B cell (primary cell): ENCODE data around the gene GFPT2. TPM values are rescaled to one million over a fixed set of nuclear protein-coding genes. Genes with fewer than 3 reads are reported as not detected.

ENCODE experiments used
- ATAC-seq: fragments of 200-7000 bp; cut with Tn5 transposase; one replicate; pipeline ENCODE4 v1.10.0; 2021; ENCODE audit warnings: low read depth, mild to moderate bottlenecking, moderate number of reproducible peaks, moderate library complexity
- CTCF ChIA-PET: fragments of 350-600 bp; sonication (Branson Sonifier 250); formaldehyde crosslinking; loops from one replicate; lab custom pipeline; 2021; ENCODE audit warnings: antibody characterized with exemption, inconsistent platforms; lab: Charles Lee
- POLR2A ChIA-PET: fragments of 350-600 bp; sonication (Branson Sonifier 250); formaldehyde crosslinking; loops from one replicate; lab custom pipeline; 2021; ENCODE audit warnings: antibody characterized with exemption; lab: Charles Lee
- DNase-seq: peaks from one replicate; pipeline ENCODE4 v3.0.0; 2013
- H2AFZ ChIP-seq: 2 replicates; pipeline ENCODE4 v1.6.1; 2012; ENCODE audit warnings: mild to moderate bottlenecking, low read depth, low read length; ENCODE audit not compliant: insufficient read depth, poor library complexity, severe bottlenecking
- H3K27ac ChIP-seq, 2 donors: 1 replicate in 1 of 2; 2 replicates in 1 of 2; pipeline ENCODE4 v1.5.1; 2012 to 2013; ENCODE audit warnings: low read length in 2 of 2, mild to moderate bottlenecking in 2 of 2, moderate library complexity in 1 of 2
- H3K27me3 ChIP-seq, 4 experiments: fragments of 200-600 bp in 1 of 4; sonication (generic) in 1 of 4; replicated peaks in 1 of 4; 1 replicate in 2 of 4; 2 replicates in 2 of 4; pipeline versions ENCODE4 v1.6.1 to v1.7.0; 2013 to 2016; ENCODE audit warnings: low read length in 3 of 4, mild to moderate bottlenecking in 2 of 4, mixed read lengths in 1 of 4, moderate library complexity in 1 of 4; ENCODE audit not compliant: insufficient read depth in 4 of 4, control insufficient read depth in 3 of 4; ENCODE audit errors: control extremely low read depth in 1 of 4
- H3K36me3 ChIP-seq, 2 experiments: replicated peaks in 1 of 2; 1 replicate in 1 of 2; 2 replicates in 1 of 2; pipeline versions ENCODE4 v1.6.1 to v1.7.1; 2013; ENCODE audit warnings: low read length in 1 of 2; ENCODE audit not compliant: insufficient read depth in 2 of 2, control insufficient read depth in 1 of 2; ENCODE audit errors: control extremely low read depth in 1 of 2, extremely low read depth in 1 of 2
- H3K4me1 ChIP-seq, 2 donors: fragments of 200-600 bp in 1 of 2; sonication (generic) in 1 of 2; 1 replicate in 1 of 2; 2 replicates in 1 of 2; pipeline versions ENCODE4 v1.5.1 to v1.6.1; 2013 to 2017; ENCODE audit warnings: low read length in 2 of 2; ENCODE audit not compliant: control insufficient read depth in 2 of 2, insufficient read depth in 2 of 2
- H3K4me2 ChIP-seq: replicated peaks from 2 replicates; pipeline ENCODE3; 2012; ENCODE audit warnings: mild to moderate bottlenecking, low read depth, low read length; ENCODE audit not compliant: poor library complexity, severe bottlenecking
- H3K4me3 ChIP-seq, 5 experiments: fragments of 200-600 bp in 1 of 5; sonication (generic) in 1 of 5; 1 replicate in 3 of 5; 2 replicates in 2 of 5; pipeline versions ENCODE4 v1.5.1 to v1.7.0; 2011 to 2016; ENCODE audit warnings: low read length in 4 of 5, mild to moderate bottlenecking in 4 of 5, low read depth in 2 of 5, control low read depth in 1 of 5, moderate library complexity in 1 of 5; ENCODE audit not compliant: insufficient read depth in 1 of 5; ENCODE audit errors: control extremely low read depth in 1 of 5, extremely low read depth in 1 of 5
- H3K79me2 ChIP-seq: fragments of 200-600 bp; sonication (generic); one replicate; pipeline ENCODE4 v1.6.0; 2016; ENCODE audit warnings: low read length; ENCODE audit not compliant: control insufficient read depth, insufficient read depth
- H3K9ac ChIP-seq: fragments of 200-600 bp; sonication (generic); 2 replicates; pipeline ENCODE4 v1.6.1; 2017; ENCODE audit warnings: mild to moderate bottlenecking, low read length, moderate library complexity
- H3K9me3 ChIP-seq, 3 donors: one replicate each; pipeline versions ENCODE4 v1.6.1 to v1.7.1; 2013; ENCODE audit warnings: low read length in 2 of 3; ENCODE audit not compliant: control insufficient read depth in 2 of 3, insufficient read depth in 1 of 3; ENCODE audit errors: control extremely low read depth in 1 of 3
- H4K20me1 ChIP-seq: 2 replicates; pipeline ENCODE4 v1.6.0; 2012; ENCODE audit warnings: mild to moderate bottlenecking, low read length; ENCODE audit not compliant: insufficient read depth, control insufficient read depth, poor library complexity, severe bottlenecking
- H3K27ac Mint-ChIP-seq: one replicate; pipeline ENCODE4 v1.8.0; 2021; ENCODE audit warnings: mixed read lengths
- H3K27me3 Mint-ChIP-seq: one replicate; pipeline ENCODE4 v1.8.0; 2021; ENCODE audit warnings: mixed read lengths
- H3K4me1 Mint-ChIP-seq: one replicate; pipeline ENCODE4 v1.8.0; 2021; ENCODE audit warnings: mixed read lengths
- H3K4me3 Mint-ChIP-seq: one replicate; pipeline ENCODE4 v1.8.0; 2021; ENCODE audit warnings: mixed read lengths
- H3K9me3 Mint-ChIP-seq: one replicate; pipeline ENCODE4 v1.8.0; 2022; ENCODE audit warnings: mixed read lengths; ENCODE audit not compliant: insufficient read depth
- EZH2 ChIP-seq: IDR thresholded peaks from 2 replicates; pipeline ENCODE4 v1.6.1; 2012; ENCODE audit warnings: borderline replicate concordance, low read depth, mild to moderate bottlenecking, moderate library complexity, low read length; ENCODE audit not compliant: insufficient read depth, poor library complexity, severe bottlenecking
- WGBS: methylation state at CpG from one replicate; pipeline ENCODE4 v1.1.5; 2013; ENCODE audit warnings: missing lambda C conversion rate; ENCODE audit not compliant: insufficient coverage; 5-methylcytosine and 5-hydroxymethylcytosine counted together
- intact Hi-C: fragments of 100-400 bp; cut with micrococcal nuclease; formaldehyde crosslinking; loops from one replicate; pipeline ENCODE4 v1.10.0; 2022
- polyA plus RNA-seq: library from polyadenylated mRNA; depleted of rRNA; stranded (reverse); fragments of >200 nt; gene quantifications from 2 replicates; pipeline ENCODE4 v1.2.3, GENCODE V29; 2012
- total RNA-seq, 2 donors: library from RNA; stranded (reverse); fragments of 120-200 nt in 1 of 2; gene quantifications; 1 replicate in 1 of 2; 2 replicates in 1 of 2; pipeline versions ENCODE4 v1.2.3 to v1.2.4, GENCODE V29; 2013 to 2022
- TF ChIP-seq, protein P1 (sequence below): fragments of 200-600 bp; IDR thresholded peaks from one replicate; pipeline ENCODE4 v1.8.0; 2022; ENCODE audit warnings: antibody characterized with exemption, mild to moderate bottlenecking

Gene GFPT2
- total and polyA plus RNA-seq, 2 donors (not counting 1 experiment from before 2014, with no cell fraction given) = 0.03 to 2.8 TPM

DNA sequence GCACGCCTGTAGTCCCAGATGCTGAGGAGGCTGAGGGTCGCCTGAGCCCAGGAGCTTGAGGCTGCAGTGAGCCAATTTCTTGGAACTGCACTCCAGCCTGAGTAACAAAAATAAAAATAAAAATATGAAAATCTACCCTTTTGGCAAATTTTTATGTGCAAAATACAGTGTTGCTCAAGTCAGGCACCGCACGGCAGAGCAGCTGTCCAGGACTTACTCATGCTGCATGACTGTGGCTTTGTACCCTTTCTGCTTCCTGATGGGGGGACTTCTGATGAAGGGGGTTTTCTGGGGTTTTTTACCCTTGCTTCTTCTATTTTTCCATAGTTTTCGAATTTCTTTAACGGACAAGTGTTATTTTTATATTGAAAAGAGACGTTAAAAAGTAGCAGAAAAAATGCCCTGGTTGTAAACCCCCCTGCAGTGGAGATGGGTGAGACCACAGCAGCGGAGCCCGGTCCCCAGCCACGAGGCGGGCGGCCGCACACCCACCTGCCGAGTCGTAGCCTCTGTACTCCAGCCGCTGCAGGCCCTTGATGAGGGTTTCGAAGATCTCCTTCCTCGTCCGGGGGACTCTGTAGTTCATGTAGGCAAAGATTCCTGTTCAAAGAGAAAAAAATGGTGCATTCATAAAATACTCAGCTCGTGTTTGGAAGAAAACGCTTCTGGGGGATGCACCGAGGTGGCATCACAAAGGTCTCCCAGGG lies 15.0 kb downstream of the GFPT2 start:
- Histone ChIP-seq H3K9me3 (no peaks in the 10 kb centered on the region), H3K27me3 (peaks cover 0 to 5% (median 0%) of the 10 kb centered on the region in 4 experiments), H2AFZ (no peak overlapping the region), H3K9ac (no peak overlapping the region), H3K4me3 (no peak overlapping the region), H3K27ac (no peak overlapping the region), H3K79me2 (no peaks in the 10 kb centered on the region), H3K4me1 (no peaks in the 10 kb centered on the region), H4K20me1 (no peaks in the 10 kb centered on the region), H3K36me3 (no peaks in the 10 kb centered on the region), H3K4me2 (no peak overlapping the region)
- DNase-seq (no peak), ATAC-seq (no peak)
- CTCF ChIA-PET = interaction anchor here (1.0 kb wide), 1 partner anchor 45 kb away, joined by 3 read pairs; no protein-coding TSS in a partner anchor
- TF ChIP-seq, protein P1, sequence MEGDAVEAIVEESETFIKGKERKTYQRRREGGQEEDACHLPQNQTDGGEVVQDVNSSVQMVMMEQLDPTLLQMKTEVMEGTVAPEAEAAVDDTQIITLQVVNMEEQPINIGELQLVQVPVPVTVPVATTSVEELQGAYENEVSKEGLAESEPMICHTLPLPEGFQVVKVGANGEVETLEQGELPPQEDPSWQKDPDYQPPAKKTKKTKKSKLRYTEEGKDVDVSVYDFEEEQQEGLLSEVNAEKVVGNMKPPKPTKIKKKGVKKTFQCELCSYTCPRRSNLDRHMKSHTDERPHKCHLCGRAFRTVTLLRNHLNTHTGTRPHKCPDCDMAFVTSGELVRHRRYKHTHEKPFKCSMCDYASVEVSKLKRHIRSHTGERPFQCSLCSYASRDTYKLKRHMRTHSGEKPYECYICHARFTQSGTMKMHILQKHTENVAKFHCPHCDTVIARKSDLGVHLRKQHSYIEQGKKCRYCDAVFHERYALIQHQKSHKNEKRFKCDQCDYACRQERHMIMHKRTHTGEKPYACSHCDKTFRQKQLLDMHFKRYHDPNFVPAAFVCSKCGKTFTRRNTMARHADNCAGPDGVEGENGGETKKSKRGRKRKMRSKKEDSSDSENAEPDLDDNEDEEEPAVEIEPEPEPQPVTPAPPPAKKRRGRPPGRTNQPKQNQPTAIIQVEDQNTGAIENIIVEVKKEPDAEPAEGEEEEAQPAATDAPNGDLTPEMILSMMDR = no peak
- TF ChIP-seq EZH2 = no peak
- Mint-ChIP-seq H3K27me3 (peaks cover 25% of the 10 kb centered on the region), H3K4me3 (no peak overlapping the region), H3K9me3 (no peaks in the 10 kb centered on the region), H3K4me1 (no peaks in the 10 kb centered on the region), H3K27ac (no peak overlapping the region)
- POLR2A ChIA-PET = no interaction called here
- intact Hi-C loops = no loop called here
- WGBS = 83% methylated on average over 18 of the region's 22 CpGs
